GM19328 (cell line): ENCODE data around the gene OR51Q1.

Experiments used
- ATAC-seq: cut with Tn5 transposase; IDR thresholded peaks from one replicate; pipeline ENCODE4 v1.9.1; 2021; ENCODE audit warnings: mild to moderate bottlenecking, moderate library complexity; ENCODE audit not compliant: unreplicated experiment

Gene OR51Q1

GRCh38 chr11:5421811-5422210 lies at the start of gene OR51Q1:
Gene OR51Q1, plus strand, starts transcription at chr11:5422111. Its CDS starts 90 bp downstream, at chr11:5422201.
- ATAC-seq: no peak

- ATAC-seq: no peak
Measured at GRCh38 chr11:5380740-5381342, 41.1 kb upstream of the OR51Q1 start.

GRCh38 chr11:5383576-5383975 lies 38.3 kb upstream of the OR51Q1 start, which contains the start of gene OR51M1:
Gene OR51M1, plus strand, starts transcription at chr11:5383812. Its CDS starts 5,587 bp downstream, at chr11:5389399.
- no peak for ATAC-seq

- no peak for ATAC-seq
Measured at GRCh38 chr11:5384335-5384734, 37.6 kb upstream of the OR51Q1 start.

GRCh38 chr11:5390210-5390609 lies 31.7 kb upstream of the OR51Q1 start:
- no peak for ATAC-seq

GRCh38 chr11:5394091-5394490 lies 27.8 kb upstream of the OR51Q1 start:
- ATAC-seq: no peak

GRCh38 chr11:5398936-5399335 lies 23.0 kb upstream of the OR51Q1 start:
- no peak for ATAC-seq

- no peak for ATAC-seq
Measured at GRCh38 chr11:5405173-5405572, 16.7 kb upstream of the OR51Q1 start.

GRCh38 chr11:5420993-5421392 lies 918 bp upstream of the OR51Q1 start:
- ATAC-seq: no peak

- ATAC-seq: no peak
Measured at GRCh38 chr11:5423131-5423530, 1.2 kb downstream of the OR51Q1 start.

- ATAC-seq: no peak
Measured at GRCh38 chr11:5441414-5441813, 19.5 kb downstream of the OR51Q1 start, which contains the start of gene OR51I1. Gene OR51I1, minus strand, starts transcription at chr11:5441514. Its CDS starts 0 bp downstream, at chr11:5441514.

- no peak for ATAC-seq
Measured at GRCh38 chr11:5443835-5444393, 22.0 kb downstream of the OR51Q1 start.

- no peak for ATAC-seq
Measured at GRCh38 chr11:5449023-5449422, 27.1 kb downstream of the OR51Q1 start, which contains the start of gene OR51I2. Gene OR51I2, plus strand, starts transcription at chr11:5449323. Its CDS starts 4,166 bp downstream, at chr11:5453489.

- no peak for ATAC-seq
Measured at GRCh38 chr11:5449432-5449831, 27.5 kb downstream of the OR51Q1 start.

GRCh38 chr11:5460983-5461621 lies 39.2 kb downstream of the OR51Q1 start:
- no peak for ATAC-seq

GRCh38 chr11:5467527-5467926 lies 45.6 kb downstream of the OR51Q1 start:
- ATAC-seq: no peak
